Hepatocyte (in vitro differentiated cells): ENCODE results near the gene NPEPL1.

ENCODE experiments used
- EZH2 ChIP-seq: fragments of 200-600 bp; sonication (generic); IDR thresholded peaks from 2 replicates; pipeline ENCODE4 v1.6.1; 2016; ENCODE audit warnings: antibody characterized with exemption, mild to moderate bottlenecking, borderline replicate concordance
- EZH2phosphoT487 ChIP-seq: fragments of 200-600 bp; sonication (generic); IDR thresholded peaks from one replicate; pipeline ENCODE4 v1.6.1; 2018; ENCODE audit warnings: antibody characterized with exemption, mild to moderate bottlenecking, low read depth, moderate library complexity; ENCODE audit not compliant: unreplicated experiment, severe bottlenecking
- TF ChIP-seq, protein P1 (sequence below): fragments of 200-600 bp; sonication (generic); IDR thresholded peaks from 2 replicates; pipeline ENCODE4 v1.5.1; 2016; ENCODE audit warnings: antibody characterized with exemption, mild to moderate bottlenecking; ENCODE audit not compliant: poor library complexity

DNA sequence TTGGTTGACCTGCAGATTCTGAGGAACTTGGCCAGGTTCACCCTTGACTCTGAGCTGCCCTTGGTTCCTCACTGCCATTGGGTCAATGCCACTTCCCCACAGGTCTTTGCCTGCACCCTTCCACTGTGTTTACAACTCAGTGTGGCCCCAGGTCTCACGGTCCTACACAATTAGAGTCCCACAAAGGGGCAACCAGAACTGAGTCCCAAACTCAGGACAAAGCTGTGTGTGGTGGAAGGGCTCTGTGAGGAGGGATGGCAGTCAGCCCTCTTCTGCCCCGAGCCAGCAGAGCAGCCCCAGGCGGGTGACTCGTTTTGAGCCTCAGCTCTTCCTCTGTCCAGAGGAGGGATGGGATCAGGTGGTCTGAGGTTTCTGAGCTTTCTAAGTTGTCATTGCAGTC is 69.5 kb downstream of the NPEPL1 start:
- TF ChIP-seq, protein P1, sequence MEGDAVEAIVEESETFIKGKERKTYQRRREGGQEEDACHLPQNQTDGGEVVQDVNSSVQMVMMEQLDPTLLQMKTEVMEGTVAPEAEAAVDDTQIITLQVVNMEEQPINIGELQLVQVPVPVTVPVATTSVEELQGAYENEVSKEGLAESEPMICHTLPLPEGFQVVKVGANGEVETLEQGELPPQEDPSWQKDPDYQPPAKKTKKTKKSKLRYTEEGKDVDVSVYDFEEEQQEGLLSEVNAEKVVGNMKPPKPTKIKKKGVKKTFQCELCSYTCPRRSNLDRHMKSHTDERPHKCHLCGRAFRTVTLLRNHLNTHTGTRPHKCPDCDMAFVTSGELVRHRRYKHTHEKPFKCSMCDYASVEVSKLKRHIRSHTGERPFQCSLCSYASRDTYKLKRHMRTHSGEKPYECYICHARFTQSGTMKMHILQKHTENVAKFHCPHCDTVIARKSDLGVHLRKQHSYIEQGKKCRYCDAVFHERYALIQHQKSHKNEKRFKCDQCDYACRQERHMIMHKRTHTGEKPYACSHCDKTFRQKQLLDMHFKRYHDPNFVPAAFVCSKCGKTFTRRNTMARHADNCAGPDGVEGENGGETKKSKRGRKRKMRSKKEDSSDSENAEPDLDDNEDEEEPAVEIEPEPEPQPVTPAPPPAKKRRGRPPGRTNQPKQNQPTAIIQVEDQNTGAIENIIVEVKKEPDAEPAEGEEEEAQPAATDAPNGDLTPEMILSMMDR, result no peak
- TF ChIP-seq EZH2 (no peak), EZH2phosphoT487 (no peak)
